HG03097 (cell line): ENCODE measurements around the gene CMTM1.
"Not testable (repeated sequence)": the region's sequence is repeated elsewhere in the genome, so short reads cannot be mapped to it uniquely, and the experiment has no call there.

Experiments used
- ATAC-seq: cut with Tn5 transposase; IDR thresholded peaks from one replicate; pipeline ENCODE4 v1.9.1; 2021; ENCODE audit not compliant: unreplicated experiment, low FRiP score

The CMTM1 gene

GRCh38 chr16:66561381-66562080, 4.7 kb upstream of the CMTM1 start:
- no peak for ATAC-seq

GRCh38 chr16:66562409-66562808, 3.8 kb upstream of the CMTM1 start:
- ATAC-seq, result no peak

GRCh38 chr16:66562986-66563385, 3.3 kb upstream of the CMTM1 start:
- no peak for ATAC-seq

- no peak for ATAC-seq
Measured at GRCh38 chr16:66563574-66564334, 2.5 kb upstream of the CMTM1 start.

GRCh38 chr16:66567270-66567669, 1.0 kb downstream of the CMTM1 start:
- ATAC-seq, result not testable (repeated sequence)

GRCh38 chr16:66568355-66568754, 2.1 kb downstream of the CMTM1 start:
- ATAC-seq, result no peak

- no peak for ATAC-seq
Measured at GRCh38 chr16:66569131-66569530, 2.9 kb downstream of the CMTM1 start.

GRCh38 chr16:66569827-66570405, 3.7 kb downstream of the CMTM1 start:
- ATAC-seq, result no peak

GRCh38 chr16:66572356-66572755, 6.1 kb downstream of the CMTM1 start:
- ATAC-seq, result no peak

- ATAC-seq, result no peak
Measured at GRCh38 chr16:66574081-66574480, 7.8 kb downstream of the CMTM1 start.

GRCh38 chr16:66574531-66574930, 8.3 kb downstream of the CMTM1 start:
- ATAC-seq, result no peak

GRCh38 chr16:66575060-66575459, 8.8 kb downstream of the CMTM1 start:
- ATAC-seq, result no peak

GRCh38 chr16:66576296-66576695, 10.1 kb downstream of the CMTM1 start:
- no peak for ATAC-seq

- ATAC-seq, result no peak
Measured at GRCh38 chr16:66578651-66579531, 12.7 kb downstream of the CMTM1 start, which contains the start of gene CMTM2. TSS of gene CMTM2 (plus strand) at chr16:66579463. CDS start at chr16:66579608, 145 bp downstream.

GRCh38 chr16:66580605-66581209, 14.5 kb downstream of the CMTM1 start:
- ATAC-seq, result no peak

- no peak for ATAC-seq
Measured at GRCh38 chr16:66581246-66581952, 15.2 kb downstream of the CMTM1 start.

GRCh38 chr16:66585481-66586239, 19.4 kb downstream of the CMTM1 start:
- no peak for ATAC-seq

GRCh38 chr16:66587881-66588600, 21.8 kb downstream of the CMTM1 start:
- ATAC-seq, result no peak
